ENCODE results near the gene ZPR1.
"Not testable (repeated sequence)": the region's sequence is repeated elsewhere in the genome, so short reads cannot be mapped to it uniquely, and the experiment has no call there.

Gene ZPR1

DNA sequence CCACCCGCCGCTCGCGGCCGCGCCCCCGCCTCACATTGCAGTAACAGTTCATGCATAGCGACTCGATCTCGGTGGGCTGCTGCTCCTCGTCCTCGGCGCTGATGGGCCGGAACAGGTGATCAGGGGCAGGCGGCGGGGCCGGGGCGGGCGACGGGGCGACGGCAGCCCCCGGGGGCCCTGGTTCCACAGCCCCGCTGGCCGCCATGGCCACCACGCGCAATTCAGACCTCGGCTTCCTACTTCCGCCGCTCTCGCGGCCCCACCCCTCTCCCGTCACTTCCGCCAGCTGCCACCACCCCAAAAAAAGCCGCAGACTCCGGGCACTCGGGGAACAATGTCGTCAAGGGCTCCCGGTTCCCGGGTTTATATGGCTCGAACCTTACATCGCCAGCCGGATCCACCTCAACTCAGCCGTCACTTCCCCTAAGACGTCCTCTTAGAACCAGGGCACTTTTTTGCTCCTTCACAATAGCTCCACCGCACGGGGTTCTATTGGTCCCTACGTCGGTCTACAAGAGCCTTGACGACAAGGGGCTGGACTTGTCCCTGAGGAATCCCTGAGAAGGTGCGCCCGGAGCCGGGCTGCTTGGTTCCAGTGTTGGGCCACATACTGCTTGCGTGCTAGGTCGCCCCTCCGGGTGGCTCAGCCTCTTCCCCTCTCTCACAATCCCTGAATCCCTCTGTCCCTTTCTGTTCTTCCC, at the start of gene ZPR1:
TSS of gene ZPR1 (minus strand) at position 238 of the 701 bp plus-strand sequence. CDS start at position 205, 33 bp downstream.
- DNase-seq = no peak

GRCh38 chr11:116836632-116836991, 48.8 kb upstream of the ZPR1 start:
- no peak for DNase-seq

- peak; percentile 52 for DNase-seq
Measured at GRCh38 chr11:116835791-116836631, 48.2 kb upstream of the ZPR1 start.

DNA sequence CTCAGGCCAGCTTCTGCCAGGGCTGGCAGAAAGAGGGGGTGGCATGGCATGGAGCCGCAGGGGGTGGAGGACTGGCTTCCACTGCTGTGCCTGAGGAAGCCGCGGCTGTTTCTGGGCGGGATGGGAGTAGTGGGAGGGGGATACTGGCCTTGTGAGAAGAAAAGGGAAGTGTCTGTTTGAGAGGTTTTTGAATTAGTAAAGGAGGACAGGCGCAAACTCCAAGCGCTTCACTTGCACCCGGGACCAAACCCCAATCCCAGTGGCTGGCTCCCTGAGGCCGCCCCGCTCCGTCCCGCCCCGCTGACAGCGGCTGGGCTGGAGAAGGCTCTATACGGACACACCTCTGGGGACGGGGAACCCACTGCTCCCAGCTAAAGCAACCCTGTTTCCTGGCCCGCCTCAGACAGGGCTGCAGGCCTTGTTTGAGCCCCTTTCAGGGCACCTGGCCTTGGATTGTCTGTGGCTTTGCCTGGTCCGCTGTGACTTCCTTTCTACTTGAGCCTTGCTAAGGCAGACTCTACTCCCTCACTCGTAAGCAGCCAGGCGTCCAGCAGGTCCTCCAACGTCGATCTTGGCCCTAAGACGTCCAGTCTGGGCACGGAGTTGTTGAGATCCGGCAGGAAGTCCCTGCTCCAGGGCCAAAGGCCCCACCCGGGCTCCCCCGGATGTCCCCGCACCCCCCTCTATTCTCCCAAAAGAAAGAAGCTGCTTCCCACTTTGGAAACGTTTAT, 47.4 kb upstream of the ZPR1 start:
- no peak for DNase-seq

- not testable (repeated sequence) for DNase-seq
Measured at GRCh38 chr11:116834535-116835041, 46.8 kb upstream of the ZPR1 start.

- no peak for DNase-seq
Measured at GRCh38 chr11:116833816-116834534, 46.2 kb upstream of the ZPR1 start.

DNA sequence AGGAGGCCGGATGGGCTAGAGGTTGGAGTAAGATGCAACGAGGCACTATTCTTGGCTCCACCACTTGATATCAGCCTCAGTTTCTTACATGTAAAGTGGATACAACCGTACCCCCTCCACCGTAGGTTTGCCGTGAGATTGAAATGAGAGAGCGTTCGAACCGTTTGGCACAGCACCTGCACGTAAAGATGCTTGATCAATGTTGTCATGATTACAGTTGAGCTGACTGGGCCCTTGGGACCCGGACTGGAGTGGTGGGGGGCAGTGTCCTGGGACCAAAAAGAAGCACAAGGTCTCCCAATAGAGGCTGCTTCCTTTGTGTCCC, 45.6 kb upstream of the ZPR1 start:
- DNase-seq = no peak

- DNase-seq = no peak
Measured at GRCh38 chr11:116832350-116833290, 44.8 kb upstream of the ZPR1 start.

DNA sequence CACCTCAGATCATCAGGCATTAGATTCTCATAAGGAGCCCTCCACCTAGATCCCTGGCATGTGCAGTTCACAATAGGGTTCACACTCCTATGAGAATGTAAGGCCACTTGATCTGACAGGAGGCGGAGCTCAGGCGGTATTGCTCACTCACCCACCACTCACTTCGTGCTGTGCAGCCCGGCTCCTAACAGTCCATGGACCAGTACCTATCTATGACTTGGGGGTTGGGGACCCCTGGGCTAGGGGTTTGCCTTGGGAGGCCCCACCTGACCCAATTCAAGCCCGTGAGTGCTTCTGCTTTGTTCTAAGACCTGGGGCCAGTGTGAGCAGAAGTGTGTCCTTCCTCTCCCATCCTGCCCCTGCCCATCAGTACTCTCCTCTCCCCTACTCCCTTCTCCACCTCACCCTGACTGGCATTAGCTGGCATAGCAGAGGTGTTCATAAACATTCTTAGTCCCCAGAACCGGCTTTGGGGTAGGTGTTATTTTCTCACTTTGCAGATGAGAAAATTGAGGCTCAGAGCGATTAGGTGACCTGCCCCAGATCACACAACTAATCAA, 44.0 kb upstream of the ZPR1 start:
- DNase-seq = no peak

GRCh38 chr11:116830184-116830912, 42.5 kb upstream of the ZPR1 start:
- no peak for DNase-seq

- no peak for DNase-seq
Measured at GRCh38 chr11:116829525-116830183, 41.8 kb upstream of the ZPR1 start, which contains the start of gene APOC3. TSS of gene APOC3 (plus strand) at chr11:116829907. CDS start at chr11:116830583, 676 bp downstream.

GRCh38 chr11:116828632-116829524, 41.1 kb upstream of the ZPR1 start:
- no peak for DNase-seq

GRCh38 chr11:116827461-116827860, 39.6 kb upstream of the ZPR1 start:
- no peak for DNase-seq

DNA sequence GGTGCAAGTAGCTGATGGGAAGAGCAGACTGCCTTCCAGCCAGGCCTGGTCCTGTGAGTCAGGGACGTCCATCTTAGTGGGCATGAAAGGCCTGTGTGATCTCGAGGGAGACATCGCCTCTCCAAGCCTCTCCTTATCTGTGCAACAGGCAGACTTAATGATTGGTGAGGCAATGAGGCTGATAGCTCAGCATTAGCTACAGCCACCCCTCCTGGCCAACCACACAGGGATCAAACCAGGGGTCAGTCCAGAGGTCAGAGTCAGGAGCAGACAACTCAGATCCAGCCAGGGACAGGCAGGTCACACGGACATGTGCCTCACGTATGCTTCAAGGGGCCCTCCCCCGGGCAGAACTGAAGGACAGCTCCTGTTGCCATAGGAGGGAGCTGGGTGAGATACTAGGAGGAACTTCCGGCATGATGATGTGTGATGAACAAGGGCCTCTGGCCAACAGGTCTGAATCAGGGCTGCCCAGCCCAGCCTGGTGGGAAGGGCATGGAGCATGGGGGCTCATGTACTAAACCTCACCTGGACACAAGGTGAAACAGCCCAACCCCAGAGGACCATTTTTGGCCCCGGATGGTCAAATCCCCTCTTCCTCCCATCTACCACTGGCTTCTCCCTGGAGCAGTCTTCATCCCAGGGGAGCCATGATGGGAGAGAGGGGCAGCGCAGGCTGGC, 39.1 kb upstream of the ZPR1 start:
- DNase-seq = no peak

DNA sequence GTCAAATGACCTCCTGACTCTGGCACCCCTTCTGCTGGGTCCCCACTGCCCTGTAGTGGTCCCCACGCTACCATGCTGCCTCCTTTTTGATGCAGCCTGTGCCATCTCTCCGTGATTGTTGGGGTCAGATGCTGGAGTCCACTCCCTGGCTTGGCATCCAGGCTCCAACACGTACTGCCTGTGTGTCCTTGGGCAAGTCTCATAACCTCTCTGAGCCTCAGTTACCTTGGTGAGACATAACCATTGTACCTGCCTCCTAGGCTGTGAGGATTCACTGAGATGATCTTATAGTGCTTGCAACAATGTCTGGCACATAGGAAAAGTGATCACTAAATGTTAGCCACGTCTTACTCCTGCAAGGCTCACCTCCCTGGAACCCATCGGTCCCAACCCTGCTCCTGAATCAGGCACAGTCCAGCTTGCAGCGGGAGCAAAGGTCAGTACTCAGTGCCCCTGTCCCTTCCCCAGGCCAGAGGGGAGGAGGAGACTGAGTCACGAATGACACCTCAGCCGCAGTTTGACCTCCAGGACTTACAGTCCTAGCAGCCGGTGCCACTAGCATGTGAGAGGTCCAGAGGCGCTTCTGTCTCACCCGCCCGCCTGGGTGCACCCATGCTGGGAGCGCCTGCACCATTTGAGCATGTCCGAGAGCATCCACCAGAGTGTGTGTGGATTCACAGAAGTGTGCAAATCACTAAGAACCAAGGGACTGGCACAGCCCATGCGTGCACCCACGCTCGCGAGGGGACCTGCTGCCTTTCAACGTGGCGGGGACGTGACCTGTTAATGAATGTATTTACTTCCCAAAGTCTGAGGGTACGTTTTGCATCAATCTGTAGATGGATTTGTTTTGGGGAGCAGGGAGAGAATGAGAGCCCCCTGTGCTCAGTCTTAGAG, 38.3 kb upstream of the ZPR1 start:
- no peak for DNase-seq

DNA sequence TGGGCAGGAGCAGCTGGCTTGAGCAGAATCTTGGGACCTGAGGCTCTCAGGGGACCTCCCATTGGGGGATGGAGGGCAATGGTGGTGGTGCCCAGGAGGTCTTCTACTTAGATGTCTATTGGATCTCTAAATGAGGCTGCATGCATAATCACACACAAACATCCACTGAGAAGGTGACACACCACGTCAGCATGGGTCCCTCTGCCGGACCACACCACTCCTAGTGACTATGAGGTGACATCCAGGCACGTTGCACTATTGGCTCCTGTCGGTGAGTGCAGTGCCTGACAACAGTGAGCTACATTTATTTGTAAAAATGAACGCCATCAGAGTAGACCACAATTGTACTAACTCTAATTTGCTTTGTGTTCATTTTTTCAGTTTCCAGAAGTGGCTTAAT, 37.6 kb upstream of the ZPR1 start:
- DNase-seq = no peak
